ENCODE results near the gene DNAJC1.

The DNAJC1 gene

GRCh38 chr10:21975378-21975990 is 28.0 kb downstream of the DNAJC1 start:
- TF ChIP-seq CTCF (IDR thresholded peaks at IDR 0.05): no peak
- Histone ChIP-seq H3K27ac (no peak overlapping the region), H3K4me3 (no peak overlapping the region)
- no peak for DNase-seq (ENCODE audit: low spot score)

GRCh38 chr10:21972584-21972983 is 30.9 kb downstream of the DNAJC1 start:
- Histone ChIP-seq H3K27ac (no peak overlapping the region), H3K4me3 (no peak overlapping the region)
- no peak for DNase-seq (ENCODE audit: low spot score)
- no peak for TF ChIP-seq CTCF (IDR thresholded peaks at IDR 0.05)

- no peak for TF ChIP-seq CTCF (IDR thresholded peaks at IDR 0.05)
- Histone ChIP-seq H3K27ac (no peak overlapping the region), H3K4me3 (no peak overlapping the region)
- no peak for DNase-seq (ENCODE audit: low spot score)
Measured at GRCh38 chr10:21969326-21970287, 33.9 kb downstream of the DNAJC1 start.

- no peak overlapping the region for H3K27ac ChIP-seq
- no peak for DNase-seq (ENCODE audit: low spot score)
- no peak for TF ChIP-seq CTCF (IDR thresholded peaks at IDR 0.05)
Measured at GRCh38 chr10:21964983-21965665, 38.4 kb downstream of the DNAJC1 start.

GRCh38 chr10:21962358-21962757 is 41.2 kb downstream of the DNAJC1 start:
- TF ChIP-seq CTCF (IDR thresholded peaks at IDR 0.05): no peak
- Histone ChIP-seq H3K27ac (no peak overlapping the region), H3K4me3 (no peak overlapping the region)
- DNase-seq (ENCODE audit: low spot score): no peak

More at GRCh38 chr10:21964983-21965665, 38.4 kb downstream of the DNAJC1 start:
- H3K4me3 ChIP-seq: no peak overlapping the region

- no peak for DNase-seq (ENCODE audit: low spot score)
- H3K27ac ChIP-seq: no peak overlapping the region
- H3K4me3 ChIP-seq: no peak overlapping the region
- TF ChIP-seq CTCF (IDR thresholded peaks at IDR 0.05): no peak
Measured at GRCh38 chr10:21961847-21962246, 41.7 kb downstream of the DNAJC1 start.
